GM12878 (cell line): ENCODE results near the gene YY1. TPM values are rescaled to one million over a fixed set of nuclear protein-coding genes. Genes with fewer than 3 reads are reported as not detected.

ENCODE experiments used
- ATAC-seq: fragments of 200-7000 bp; cut with Tn5 transposase; 3 replicates; pipeline ENCODE4 v1.9.1; 2020; ENCODE audit warnings: mild to moderate bottlenecking, moderate library complexity
- BruUV-seq: library from RNA; stranded (reverse); fragments of 400-500 nt; replicated peaks from 2 replicates; lab custom pipeline; 2021; lab: Mats Ljungman, UMichigan
- CTCF ChIA-PET: fragments of 300-600 bp; sonication (Branson Sonifier 250); formaldehyde crosslinking; extraction: SDS; loops from one replicate; lab custom pipeline; 2021; ENCODE audit warnings: inconsistent platforms; lab: Yijun Ruan, JAX
- POLR2A ChIA-PET: fragments of 350-600 bp; formaldehyde crosslinking; extraction: SDS; loops from one replicate; lab custom pipeline; 2021; ENCODE audit warnings: inconsistent platforms; lab: Charles Lee
- RAD21 ChIA-PET: fragments of 300-600 bp; sonication (Branson Sonifier 250); formaldehyde crosslinking; loops from one replicate; lab custom pipeline; 2023; ENCODE audit warnings: antibody characterized with exemption; ENCODE audit not compliant: unreplicated experiment; lab: Charles Lee
- SMC1A ChIA-PET: fragments of 300-600 bp; sonication (Branson Sonifier 250); formaldehyde crosslinking; loops from one replicate; lab custom pipeline; 2023; ENCODE audit not compliant: unreplicated experiment, uncharacterized antibody; lab: Charles Lee
- DNase-seq: peaks from one replicate; pipeline ENCODE4 v3.0.0-alpha.2; 2011; ENCODE audit warnings: low read depth, low spot score
- FAIRE-seq: peaks from 3 replicates; lab custom pipeline; 2011; peaks lifted over from hg19 to GRCh38; lab: Jason Lieb, UNC
- H2AFZ ChIP-seq: 2 replicates; pipeline ENCODE4 v1.6.0; 2011; ENCODE audit warnings: low read depth, low read length, control low read depth; ENCODE audit not compliant: control insufficient read depth
- H3K27ac ChIP-seq: 2 replicates; pipeline ENCODE4 v1.5.1; 2011; ENCODE audit warnings: control low read depth; ENCODE audit not compliant: control insufficient read depth, insufficient read depth
- H3K27me3 ChIP-seq, 2 experiments: replicated peaks in 1 of 2; 2 replicates each; pipeline versions ENCODE4 v1.6.0 to v1.6.1; 2011; ENCODE audit warnings: low read length in 1 of 2; ENCODE audit not compliant: control insufficient read depth in 2 of 2, insufficient read depth in 2 of 2
- H3K36me3 ChIP-seq, 2 experiments: 2 replicates each; pipeline ENCODE4 v1.5.1; 2011; ENCODE audit warnings: low read length in 1 of 2; ENCODE audit not compliant: control insufficient read depth in 2 of 2, insufficient read depth in 2 of 2
- H3K4me1 ChIP-seq: 2 replicates; pipeline ENCODE4 v1.6.1; 2011; ENCODE audit warnings: mild to moderate bottlenecking, low read length, moderate library complexity, mixed read lengths; ENCODE audit not compliant: control insufficient read depth, insufficient read depth
- H3K4me2 ChIP-seq: 2 replicates; pipeline ENCODE4 v1.6.0; 2011; ENCODE audit warnings: control low read depth; ENCODE audit not compliant: control insufficient read depth, insufficient read depth
- H3K4me3 ChIP-seq: fragments of 200-600 bp; sonication (generic); 2 replicates; pipeline ENCODE4 v1.5.1; 2016
- H3K79me2 ChIP-seq: 2 replicates; pipeline ENCODE4 v1.6.0; 2011; ENCODE audit warnings: low read length; ENCODE audit not compliant: control insufficient read depth, insufficient read depth
- H3K9ac ChIP-seq: 2 replicates; pipeline ENCODE4 v1.8.0; 2011; ENCODE audit warnings: low read length, control low read depth, mixed read lengths; ENCODE audit not compliant: control insufficient read depth, insufficient read depth
- H3K9me3 ChIP-seq: replicated peaks from 3 replicates; pipeline ENCODE4 v1.5.1; 2011; ENCODE audit warnings: mild to moderate bottlenecking, low read length; ENCODE audit not compliant: control insufficient read depth, insufficient read depth
- H4K20me1 ChIP-seq: 2 replicates; pipeline ENCODE4 v1.6.0; 2011; ENCODE audit not compliant: control insufficient read depth, insufficient read depth
- CBFB ChIP-seq: IDR thresholded peaks from 2 replicates; pipeline ENCODE4 v1.6.1; 2016; ENCODE audit warnings: antibody characterized with exemption, low read depth
- CTCF ChIP-seq, 3 experiments: IDR thresholded peaks in 2 of 3; conservative IDR thresholded peaks in 1 of 3; 2 replicates each; pipeline ENCODE4 v1.5.1; 2011; ENCODE audit warnings: low read depth in 3 of 3, low read length in 3 of 3, mild to moderate bottlenecking in 3 of 3, control low read depth in 2 of 3, moderate library complexity in 2 of 3, inconsistent platforms in 1 of 3, mixed read lengths in 1 of 3; ENCODE audit not compliant: control insufficient read depth in 2 of 3, insufficient read depth in 1 of 3; ENCODE audit errors: extremely low read depth in 1 of 3
- DPF2 ChIP-seq: fragments of 450-650 bp; IDR thresholded peaks from 2 replicates; pipeline ENCODE4 v1.6.1; 2017; ENCODE audit warnings: mild to moderate bottlenecking
- EED ChIP-seq: sonication (generic); IDR thresholded peaks from 2 replicates; pipeline ENCODE4 v1.6.1; 2016; ENCODE audit warnings: antibody characterized with exemption, low read depth
- ETV6 ChIP-seq, 2 experiments: fragments of 450-650 bp in 1 of 2; IDR thresholded peaks in 1 of 2; conservative IDR thresholded peaks in 1 of 2; 2 replicates each; pipeline ENCODE4 v1.6.1; 2014; ENCODE audit warnings: antibody characterized with exemption in 1 of 2, borderline replicate concordance in 1 of 2, low read depth in 1 of 2, mild to moderate bottlenecking in 1 of 2, moderate library complexity in 1 of 2
- MTA2 ChIP-seq: fragments of 450-650 bp; IDR thresholded peaks from 2 replicates; pipeline ENCODE4 v1.6.1; 2016; ENCODE audit warnings: low read depth, mild to moderate bottlenecking, moderate library complexity
- PAX5 ChIP-seq: IDR thresholded peaks from 2 replicates; pipeline ENCODE4 v1.6.1; 2011; ENCODE audit warnings: low read depth, low read length, borderline replicate concordance
- RAD51 ChIP-seq: fragments of 450-650 bp; IDR thresholded peaks from 2 replicates; pipeline ENCODE4 v1.6.1; 2016; ENCODE audit warnings: moderate library complexity, mild to moderate bottlenecking, inconsistent platforms
- RUNX3 ChIP-seq: IDR thresholded peaks from 2 replicates; pipeline ENCODE4 v1.6.1; 2012; ENCODE audit warnings: low read length, inconsistent platforms
- SIX5 ChIP-seq: IDR thresholded peaks from 2 replicates; pipeline ENCODE4 v1.6.1; 2011; ENCODE audit warnings: mild to moderate bottlenecking, low read depth, low read length, moderate library complexity; ENCODE audit not compliant: severe bottlenecking
- SP1 ChIP-seq: IDR thresholded peaks from one replicate; pipeline ENCODE4 v1.6.1; 2011; ENCODE audit warnings: low read depth, low read length
- SUZ12 ChIP-seq: fragments of 200-600 bp; sonication (generic); IDR thresholded peaks from one replicate; pipeline ENCODE4 v1.6.1; 2018; ENCODE audit warnings: antibody characterized with exemption, mild to moderate bottlenecking; ENCODE audit not compliant: unreplicated experiment
- ZBED1 ChIP-seq: IDR thresholded peaks from 2 replicates; pipeline ENCODE4 v1.6.1; 2016; ENCODE audit warnings: borderline replicate concordance
- ZBTB11 ChIP-seq: fragments of 450-650 bp; formaldehyde crosslinking; IDR thresholded peaks from 2 replicates; pipeline ENCODE4 v1.5.0; 2022; ENCODE audit warnings: mild to moderate bottlenecking, missing genetic modification characterization
- ZNF207 ChIP-seq: fragments of 450-650 bp; IDR thresholded peaks from 2 replicates; pipeline ENCODE4 v1.6.1; 2014; ENCODE audit warnings: antibody characterized with exemption, mild to moderate bottlenecking, borderline replicate concordance
- ZNF274 ChIP-seq: IDR thresholded peaks from one replicate; pipeline ENCODE4 v1.8.0; 2011; ENCODE audit not compliant: insufficient read length, insufficient read depth
- ZSCAN29 ChIP-seq: fragments of 450-650 bp; IDR thresholded peaks from 2 replicates; pipeline ENCODE4 v1.6.1; 2017; ENCODE audit warnings: mild to moderate bottlenecking, moderate library complexity
- WGBS: methylation state at CpG from one replicate; pipeline ENCODE4 v1.1.6; 2016; ENCODE audit warnings: low lambda C conversion rate; ENCODE audit not compliant: insufficient replicate concordance, insufficient coverage; ENCODE audit errors: missing lambda C conversion rate; 5-methylcytosine and 5-hydroxymethylcytosine counted together
- in situ Hi-C: fragments of 300-500 bp; cut with MboI; formaldehyde crosslinking; loops from 9 replicates; pipeline ENCODE4 v1.14.3; 2018; ENCODE audit warnings: mixed read lengths
- intact Hi-C: fragments of 100-400 bp; cut with micrococcal nuclease; formaldehyde crosslinking; loops from one replicate; pipeline ENCODE4 v1.14.2; 2022; ENCODE audit not compliant: unreplicated experiment
- polyA plus RNA-seq, 11 experiments: library from polyadenylated mRNA; depleted of rRNA in 4 of 11; unstranded in 6 of 11; stranded (reverse) in 5 of 11; fragments of >200 nt; fragmentation: Nextera tagmentation in 4 of 11; fragmentation: Illumina TruSeq in 1 of 11; extraction: Ambion mirVana in 4 of 11; extraction: Trizol in 1 of 11; gene quantifications; 1 replicate in 1 of 11; 2 replicates in 10 of 11; pipeline versions ENCODE4 v1.2.1 to v1.2.3, GENCODE V29; 2011 to 2016; ENCODE audit warnings: inconsistent platforms in 2 of 11, missing spikeins in 2 of 11, low read depth in 1 of 11
- total RNA-seq, 4 experiments: library from RNA; depleted of rRNA in 3 of 4; stranded (reverse); fragments of >200 nt in 3 of 4; fragmentation: Illumina TruSeq in 1 of 4; extraction: Trizol in 1 of 4; gene quantifications; 2 replicates each; pipeline versions ENCODE4 v1.2.1 to v1.2.3, GENCODE V29; 2013 to 2021

Gene YY1
- total and polyA plus RNA-seq, 10 of the 15 experiments (the other 5 are each of a cell fraction or from before 2014, with no cell fraction given): 23.7 to 74.0 (median 39.9) TPM

- in situ Hi-C loops: no loop called here
Measured at GRCh38 chr14:100292301-100292775, 53.4 kb downstream of the YY1 start.

GRCh38 chr14:100292776-100293461 lies 54.0 kb downstream of the YY1 start:
- H3K4me1 ChIP-seq: peaks cover 12% of the 10 kb centered on the region
- no peaks in the 10 kb centered on the region for H3K79me2 ChIP-seq
- CTCF ChIA-PET: no interaction called here
- WGBS: 96% methylated on average over 37 of the region's 42 CpGs
- H2AFZ ChIP-seq: no peak overlapping the region
- no peak overlapping the region for H3K27ac ChIP-seq
- FAIRE-seq: no peak
- no peak overlapping the region for H3K9ac ChIP-seq
- no peaks in the 10 kb centered on the region for H3K9me3 ChIP-seq
- DNase-seq: no peak
- no peak overlapping the region for H3K4me3 ChIP-seq
- H3K27me3 ChIP-seq: no peaks in the 10 kb centered on the region
- in situ Hi-C loops (no loop called here), intact Hi-C loops (no loop called here)
- no peaks in the 10 kb centered on the region for H3K36me3 ChIP-seq
- POLR2A ChIA-PET: no interaction called here
- BruUV-seq: no TSS peak
- no peaks in the 10 kb centered on the region for H4K20me1 ChIP-seq
- no peak for ATAC-seq
- RAD21 ChIA-PET: no interaction called here
- H3K4me2 ChIP-seq: no peak overlapping the region
- SMC1A ChIA-PET: no interaction called here
- no peak for TF ChIP-seq RUNX3
- TF ChIP-seq ZBTB11: no peak
- no peak for TF ChIP-seq ZNF274
- TF ChIP-seq ZSCAN29: no peak
- TF ChIP-seq CTCF (IDR thresholded peaks at IDR 0.05 in 2 of 3, conservative IDR thresholded peaks at IDR 0.05 in 1 of 3; ENCODE audit: control insufficient read depth in 2 of 3, extremely low read depth in 1 of 3, insufficient read depth in 1 of 3, low read depth in 3 of 3, low read length in 3 of 3): no peak

More at GRCh38 chr14:100292301-100292775, 53.4 kb downstream of the YY1 start:
- H4K20me1 ChIP-seq: no peaks in the 10 kb centered on the region
- TF ChIP-seq MTA2: no peak
- TF ChIP-seq SUZ12: no peak
- no peak for TF ChIP-seq EED
- TF ChIP-seq PAX5: no peak
- TF ChIP-seq ZBED1: no peak
- no peak for TF ChIP-seq CBFB
- no peak for TF ChIP-seq RAD51
- TF ChIP-seq ETV6 (conservative IDR thresholded peaks at IDR 0.05 in 1 of 2, IDR thresholded peaks at IDR 0.05 in 1 of 2; ENCODE audit: borderline replicate concordance in 1 of 2, low read depth in 1 of 2): no peak
- no peak for TF ChIP-seq SIX5
- no peak for TF ChIP-seq SP1
- TF ChIP-seq ZNF207: no peak
- no peak for TF ChIP-seq DPF2
- BruUV-seq: no TSS peak
- FAIRE-seq (no peak), DNase-seq (no peak), ATAC-seq (no peak)
- no peak overlapping the region for H3K9ac ChIP-seq
- no peaks in the 10 kb centered on the region for H3K9me3 ChIP-seq
- SMC1A ChIA-PET: no interaction called here
- WGBS: 96% methylated on average over 53 of the region's 61 CpGs
- intact Hi-C loops: no loop called here
- H3K4me3 ChIP-seq: no peak overlapping the region
- no peak overlapping the region for H2AFZ ChIP-seq
- no peak overlapping the region for H3K27ac ChIP-seq
- CTCF ChIA-PET: no interaction called here
- H3K36me3 ChIP-seq: no peaks in the 10 kb centered on the region
- H3K4me2 ChIP-seq: no peak overlapping the region
- H3K27me3 ChIP-seq: no peaks in the 10 kb centered on the region
- POLR2A ChIA-PET: no interaction called here
- RAD21 ChIA-PET: no interaction called here
- no peaks in the 10 kb centered on the region for H3K79me2 ChIP-seq
- H3K4me1 ChIP-seq: peaks cover 6% of the 10 kb centered on the region
